Activated B cell treated with CpG ODN at 0.5 μM for 24 hours (primary cell): Measurements from ENCODE around the gene DLG2. TPM values are rescaled to one million over a fixed set of nuclear protein-coding genes. Genes with fewer than 3 reads are reported as not detected.

Experiments used
- ATAC-seq: fragments of 200-7000 bp; cut with Tn5 transposase; one replicate; pipeline ENCODE4 v1.10.0; 2021; ENCODE audit warnings: low read depth, mild to moderate bottlenecking, moderate library complexity
- CTCF ChIA-PET: fragments of 350-600 bp; sonication (Branson Sonifier 250); formaldehyde crosslinking; loops from one replicate; lab custom pipeline; 2021; ENCODE audit warnings: antibody characterized with exemption; lab: Charles Lee
- POLR2A ChIA-PET: fragments of 350-600 bp; sonication (Branson Sonifier 250); formaldehyde crosslinking; loops from one replicate; lab custom pipeline; 2021; ENCODE audit warnings: antibody characterized with exemption; lab: Charles Lee
- DNase-seq: peaks from one replicate; pipeline ENCODE4 v3.0.0; 2022
- H3K27ac Mint-ChIP-seq: one replicate; pipeline ENCODE4 v1.8.0; 2020; ENCODE audit warnings: mixed read lengths
- H3K27me3 Mint-ChIP-seq: one replicate; pipeline ENCODE4 v1.8.0; 2021; ENCODE audit warnings: mixed read lengths
- H3K36me3 Mint-ChIP-seq: one replicate; pipeline ENCODE4 v1.8.0; 2021; ENCODE audit warnings: low read depth, mixed read lengths
- H3K4me1 Mint-ChIP-seq: one replicate; pipeline ENCODE4 v1.8.0; 2021; ENCODE audit warnings: mixed read lengths
- H3K4me3 Mint-ChIP-seq: one replicate; pipeline ENCODE4 v1.8.0; 2020; ENCODE audit warnings: mild to moderate bottlenecking, mixed read lengths
- H3K9me3 Mint-ChIP-seq: one replicate; pipeline ENCODE4 v1.8.0; 2020; ENCODE audit warnings: mixed read lengths
- intact Hi-C: fragments of 100-400 bp; cut with micrococcal nuclease; formaldehyde crosslinking; loops from one replicate; pipeline ENCODE4 v1.15.1; 2024
- total RNA-seq: library from RNA; stranded (reverse); gene quantifications from 2 replicates; pipeline ENCODE4 v1.2.3, GENCODE V29; 2022
- TF ChIP-seq, protein P1 (sequence below): fragments of 200-600 bp; IDR thresholded peaks from one replicate; pipeline ENCODE4 v1.8.0; 2022; ENCODE audit warnings: antibody characterized with exemption, mild to moderate bottlenecking

DLG2 gene
- total RNA-seq, 1 donor from 2014 or later, result 2.7 TPM

DNA sequence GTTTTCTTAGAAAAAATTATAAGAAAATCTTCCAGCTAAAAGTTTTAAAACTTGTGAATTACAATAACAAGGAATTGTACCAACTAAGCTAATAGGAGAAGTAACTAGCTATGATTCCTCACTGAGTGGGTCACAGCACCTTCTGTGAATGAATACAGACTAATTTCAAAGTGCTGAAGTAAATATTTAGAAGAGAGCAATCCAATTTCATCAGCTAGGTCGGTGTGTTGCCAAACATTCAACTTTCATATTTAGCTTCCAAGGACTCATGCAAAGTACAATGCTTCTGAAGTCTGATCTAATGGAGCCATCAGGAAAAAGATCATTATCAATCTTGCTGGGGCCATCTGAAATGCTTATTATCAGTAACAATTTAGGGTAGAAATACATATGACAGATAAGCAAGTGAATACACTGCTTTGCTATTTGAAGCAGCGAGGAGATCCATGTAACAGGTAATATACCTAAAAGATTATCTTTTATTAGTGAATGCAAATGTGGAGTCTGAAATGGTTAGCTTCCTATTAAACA is 1590.4 kb downstream of the DLG2 start:
- POLR2A ChIA-PET, result no interaction called here
- intact Hi-C loops, result no loop called here

DNA sequence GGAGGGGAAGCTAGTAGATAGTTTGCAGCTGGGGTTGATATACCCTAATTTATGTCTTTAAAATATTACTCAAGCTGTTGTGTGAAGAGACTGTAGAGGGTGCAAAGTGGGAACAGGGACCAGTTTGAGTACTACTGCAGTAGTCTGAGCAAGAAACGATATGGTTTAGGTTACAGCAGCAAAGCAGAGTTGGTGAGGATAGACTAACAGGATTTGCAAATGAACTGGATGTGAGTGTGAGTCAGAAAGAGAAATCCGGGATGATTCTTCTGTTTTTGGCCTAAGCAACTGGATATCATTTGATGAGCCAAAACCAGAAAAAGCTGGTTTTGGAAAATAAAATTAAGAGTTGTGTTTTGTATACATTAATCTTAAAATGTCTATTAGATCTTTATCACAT is 1591.5 kb downstream of the DLG2 start:
- peaks cover 9% of the 10 kb centered on the region for H3K9me3 Mint-ChIP-seq
- no peak overlapping the region for H3K27ac Mint-ChIP-seq
- no peaks in the 10 kb centered on the region for H3K36me3 Mint-ChIP-seq
- DNase-seq (no peak), ATAC-seq (no peak)
- no peaks in the 10 kb centered on the region for H3K4me1 Mint-ChIP-seq
- TF ChIP-seq, protein P1, sequence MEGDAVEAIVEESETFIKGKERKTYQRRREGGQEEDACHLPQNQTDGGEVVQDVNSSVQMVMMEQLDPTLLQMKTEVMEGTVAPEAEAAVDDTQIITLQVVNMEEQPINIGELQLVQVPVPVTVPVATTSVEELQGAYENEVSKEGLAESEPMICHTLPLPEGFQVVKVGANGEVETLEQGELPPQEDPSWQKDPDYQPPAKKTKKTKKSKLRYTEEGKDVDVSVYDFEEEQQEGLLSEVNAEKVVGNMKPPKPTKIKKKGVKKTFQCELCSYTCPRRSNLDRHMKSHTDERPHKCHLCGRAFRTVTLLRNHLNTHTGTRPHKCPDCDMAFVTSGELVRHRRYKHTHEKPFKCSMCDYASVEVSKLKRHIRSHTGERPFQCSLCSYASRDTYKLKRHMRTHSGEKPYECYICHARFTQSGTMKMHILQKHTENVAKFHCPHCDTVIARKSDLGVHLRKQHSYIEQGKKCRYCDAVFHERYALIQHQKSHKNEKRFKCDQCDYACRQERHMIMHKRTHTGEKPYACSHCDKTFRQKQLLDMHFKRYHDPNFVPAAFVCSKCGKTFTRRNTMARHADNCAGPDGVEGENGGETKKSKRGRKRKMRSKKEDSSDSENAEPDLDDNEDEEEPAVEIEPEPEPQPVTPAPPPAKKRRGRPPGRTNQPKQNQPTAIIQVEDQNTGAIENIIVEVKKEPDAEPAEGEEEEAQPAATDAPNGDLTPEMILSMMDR, result no peak
- no peak overlapping the region for H3K4me3 Mint-ChIP-seq
- intact Hi-C loops, result no loop called here
- ChIA-PET POLR2A (no interaction called here), CTCF (no interaction called here)
- H3K27me3 Mint-ChIP-seq, result no peaks in the 10 kb centered on the region

More for the DNA sequence above, 1590.4 kb downstream of the DLG2 start:
- Mint-ChIP-seq H3K9me3 (peaks cover 9% of the 10 kb centered on the region), H3K4me1 (no peaks in the 10 kb centered on the region), H3K36me3 (no peaks in the 10 kb centered on the region), H3K27ac (no peak overlapping the region), H3K27me3 (no peaks in the 10 kb centered on the region), H3K4me3 (no peak overlapping the region)
- DNase-seq, result no peak
- TF ChIP-seq, protein P1, result no peak
- ATAC-seq, result no peak
- CTCF ChIA-PET, result no interaction called here

DNA sequence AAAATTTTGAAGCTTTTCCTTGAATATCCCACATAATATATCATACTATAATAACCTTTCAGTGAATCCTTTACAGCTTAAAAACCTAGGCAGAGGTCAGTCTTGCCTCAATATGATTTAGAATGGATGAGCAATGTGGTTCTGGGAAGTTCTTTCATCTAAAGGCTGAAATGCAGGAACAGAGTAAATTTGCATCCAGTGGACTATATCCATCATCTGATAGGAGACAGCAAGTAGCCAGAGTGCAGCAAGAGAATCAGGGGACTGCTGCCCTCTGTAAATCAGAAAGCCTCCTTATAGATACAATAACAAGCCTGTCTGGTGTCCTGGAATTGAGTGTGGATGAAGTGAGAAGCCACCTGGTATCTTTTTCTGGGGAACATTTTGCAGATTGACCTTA is 1592.7 kb downstream of the DLG2 start:
- ChIA-PET CTCF (no interaction called here), POLR2A (no interaction called here)
- H3K4me3 Mint-ChIP-seq, result no peak overlapping the region
- H3K27ac Mint-ChIP-seq, result no peak overlapping the region
- H3K4me1 Mint-ChIP-seq, result no peaks in the 10 kb centered on the region
- no peak for ATAC-seq
- no peak for DNase-seq
- no peaks in the 10 kb centered on the region for H3K36me3 Mint-ChIP-seq
- intact Hi-C loops, result no loop called here
- H3K27me3 Mint-ChIP-seq, result no peaks in the 10 kb centered on the region
- TF ChIP-seq, protein P1, result no peak
- peaks cover 9% of the 10 kb centered on the region for H3K9me3 Mint-ChIP-seq

DNA sequence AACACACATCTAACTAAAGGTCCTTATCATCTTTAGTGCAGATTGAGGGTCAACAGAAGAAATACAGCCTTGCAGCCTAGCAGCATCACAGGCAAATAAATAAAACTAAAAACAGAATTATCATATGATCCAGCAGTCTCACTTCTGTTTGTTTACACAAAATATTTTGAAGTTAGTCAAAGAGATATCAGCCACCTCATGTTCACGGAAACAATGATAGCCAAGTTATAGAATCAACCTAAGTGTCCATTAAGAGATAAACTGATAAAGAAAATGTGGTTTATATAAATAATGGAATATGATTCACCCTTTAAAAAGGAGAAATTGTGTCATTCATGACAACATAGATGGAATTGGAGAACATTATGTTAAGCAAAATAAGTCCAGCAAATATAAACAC is 1602.9 kb downstream of the DLG2 start:
- TF ChIP-seq, protein P1, result no peak
- ATAC-seq (no peak), DNase-seq (no peak)
- Mint-ChIP-seq H3K9me3 (peaks cover 4% of the 10 kb centered on the region), H3K4me3 (no peak overlapping the region), H3K4me1 (no peaks in the 10 kb centered on the region), H3K27me3 (no peaks in the 10 kb centered on the region), H3K27ac (no peak overlapping the region), H3K36me3 (no peaks in the 10 kb centered on the region)
- intact Hi-C loops, result no loop called here
- CTCF ChIA-PET, result no interaction called here
- POLR2A ChIA-PET, result no interaction called here

DNA sequence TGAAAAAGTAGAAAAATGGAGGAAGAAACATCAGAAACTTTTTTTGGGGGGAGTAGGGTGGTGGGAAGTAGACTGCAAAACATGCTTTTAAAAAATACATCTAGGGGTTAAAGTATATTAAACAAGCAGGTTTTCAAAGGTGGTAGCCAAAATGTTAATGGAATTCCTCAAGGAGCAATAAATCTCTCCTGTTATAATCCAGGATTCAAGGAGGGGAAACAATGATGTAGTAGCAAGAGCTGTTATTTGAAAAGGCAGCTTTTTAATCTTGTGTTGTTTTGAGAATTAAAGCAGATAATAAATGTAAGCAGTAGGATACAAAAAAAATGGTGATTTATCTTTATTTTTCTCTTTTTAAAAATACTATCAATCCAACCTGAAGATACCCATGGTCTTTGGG is 1604.4 kb downstream of the DLG2 start:
- TF ChIP-seq, protein P1, result no peak
- no peaks in the 10 kb centered on the region for H3K36me3 Mint-ChIP-seq
- H3K27ac Mint-ChIP-seq, result no peak overlapping the region
- intact Hi-C loops, result no loop called here
- ChIA-PET CTCF (no interaction called here), POLR2A (no interaction called here)
- ATAC-seq (no peak), DNase-seq (no peak)
- peaks cover 4% of the 10 kb centered on the region for H3K9me3 Mint-ChIP-seq
- no peak overlapping the region for H3K4me3 Mint-ChIP-seq
- H3K27me3 Mint-ChIP-seq, result no peaks in the 10 kb centered on the region
- H3K4me1 Mint-ChIP-seq, result no peaks in the 10 kb centered on the region
